ENCODE results near the gene TTC7B.

Gene TTC7B

GRCh38 chr14:90630171-90630806 is 185.9 kb downstream of the TTC7B start:
- FAIRE-seq, result no peak
- DNase-seq (ENCODE audit: extremely low spot score, insufficient read length, low read depth), result no peak

GRCh38 chr14:90629471-90629870 is 186.8 kb downstream of the TTC7B start:
- FAIRE-seq, result no peak
- DNase-seq (ENCODE audit: extremely low spot score, insufficient read length, low read depth), result no peak

- no peak for DNase-seq (ENCODE audit: extremely low spot score, insufficient read length, low read depth)
- FAIRE-seq, result no peak
These were observed 187.4 kb downstream of the TTC7B start for GRCh38 chr14:90628825-90629224.

- DNase-seq (ENCODE audit: extremely low spot score, insufficient read length, low read depth) (no peak), FAIRE-seq (no peak)
These were observed 188.8 kb downstream of the TTC7B start for GRCh38 chr14:90627478-90627877.

GRCh38 chr14:90626550-90626949 is 189.7 kb downstream of the TTC7B start:
- FAIRE-seq, result no peak

GRCh38 chr14:90625445-90625844 is 190.8 kb downstream of the TTC7B start:
- DNase-seq (ENCODE audit: extremely low spot score, insufficient read length, low read depth), result no peak
- FAIRE-seq, result no peak

More at GRCh38 chr14:90626550-90626949, 189.7 kb downstream of the TTC7B start:
- DNase-seq (ENCODE audit: extremely low spot score, insufficient read length, low read depth), result no peak

- FAIRE-seq, result no peak
- DNase-seq (ENCODE audit: extremely low spot score, insufficient read length, low read depth), result no peak
These were observed 191.4 kb downstream of the TTC7B start for GRCh38 chr14:90624732-90625400.

GRCh38 chr14:90624227-90624626 is 192.0 kb downstream of the TTC7B start:
- DNase-seq (ENCODE audit: extremely low spot score, insufficient read length, low read depth), result no peak
- FAIRE-seq, result no peak

GRCh38 chr14:90621201-90621600 is 195.0 kb downstream of the TTC7B start:
- DNase-seq (ENCODE audit: extremely low spot score, insufficient read length, low read depth) (no peak), FAIRE-seq (no peak)

GRCh38 chr14:90620568-90621077 is 195.6 kb downstream of the TTC7B start:
- DNase-seq (ENCODE audit: extremely low spot score, insufficient read length, low read depth), result no peak
- no peak for FAIRE-seq

- FAIRE-seq, result no peak
- DNase-seq (ENCODE audit: extremely low spot score, insufficient read length, low read depth), result no peak
These were observed 196.3 kb downstream of the TTC7B start for GRCh38 chr14:90619911-90620310.

- DNase-seq (ENCODE audit: extremely low spot score, insufficient read length, low read depth), result no peak
- no peak for FAIRE-seq
These were observed 198.3 kb downstream of the TTC7B start for GRCh38 chr14:90617961-90618360.

- no peak for FAIRE-seq
- DNase-seq (ENCODE audit: extremely low spot score, insufficient read length, low read depth), result no peak
These were observed 199.3 kb downstream of the TTC7B start for GRCh38 chr14:90616881-90617280.

- DNase-seq (ENCODE audit: extremely low spot score, insufficient read length, low read depth) (no peak), FAIRE-seq (no peak)
These were observed 199.9 kb downstream of the TTC7B start for GRCh38 chr14:90616313-90616712.

GRCh38 chr14:90615517-90616060 is 200.6 kb downstream of the TTC7B start:
- DNase-seq (ENCODE audit: extremely low spot score, insufficient read length, low read depth) (no peak), FAIRE-seq (no peak)

GRCh38 chr14:90614696-90615516 is 201.3 kb downstream of the TTC7B start:
- no peak for DNase-seq (ENCODE audit: extremely low spot score, insufficient read length, low read depth)
- FAIRE-seq, result no peak

GRCh38 chr14:90613997-90614396 is 202.2 kb downstream of the TTC7B start:
- DNase-seq (ENCODE audit: extremely low spot score, insufficient read length, low read depth) (no peak), FAIRE-seq (no peak)

- FAIRE-seq (no peak), DNase-seq (ENCODE audit: extremely low spot score, insufficient read length, low read depth) (no peak)
These were observed 202.8 kb downstream of the TTC7B start for GRCh38 chr14:90613453-90613852.

- FAIRE-seq, result no peak
These were observed 203.4 kb downstream of the TTC7B start for GRCh38 chr14:90612801-90613200.

GRCh38 chr14:90611936-90612335 is 204.3 kb downstream of the TTC7B start:
- no peak for DNase-seq (ENCODE audit: extremely low spot score, insufficient read length, low read depth)
- no peak for FAIRE-seq

More at GRCh38 chr14:90612801-90613200, 203.4 kb downstream of the TTC7B start:
- DNase-seq (ENCODE audit: extremely low spot score, insufficient read length, low read depth), result no peak

All from GM18507 (cell line).